Gastroesophageal sphincter (tissue), 4 donors: ENCODE measurements around the gene GFOD2. TPM values are rescaled to one million over a fixed set of nuclear protein-coding genes. Genes with fewer than 3 reads are reported as not detected.

Source experiments
- ATAC-seq: fragments of 150-250 bp; one replicate; pipeline ENCODE4 v1.9.1; 2016; ENCODE audit warnings: mild to moderate bottlenecking, moderate library complexity
- H3K27ac ChIP-seq, 4 donors: fragments of 200-600 bp; sonication (generic) in 3 of 4; 1 replicate in 3 of 4; 2 replicates in 1 of 4; pipeline ENCODE4 v1.5.1; 2016 to 2019
- H3K27me3 ChIP-seq: fragments of 200-600 bp; sonication (generic); one replicate; pipeline ENCODE4 v1.5.1; 2019
- H3K36me3 ChIP-seq, 2 donors: fragments of 200-600 bp; sonication (generic); one replicate each; pipeline ENCODE4 v1.5.1; 2019; ENCODE audit warnings: control low read depth in 1 of 2
- H3K4me1 ChIP-seq, 3 donors: fragments of 200-600 bp; sonication (generic); 1 replicate in 2 of 3; 2 replicates in 1 of 3; pipeline ENCODE4 v1.5.1; 2016 to 2019; ENCODE audit warnings: control low read depth in 2 of 3
- H3K4me3 ChIP-seq, 2 donors: fragments of 200-600 bp; sonication (generic); one replicate each; pipeline ENCODE4 v1.5.1; 2019; ENCODE audit warnings: mild to moderate bottlenecking in 1 of 2, moderate library complexity in 1 of 2
- H3K9me3 ChIP-seq, 3 donors: fragments of 200-600 bp; sonication (generic); one replicate each; pipeline ENCODE4 v1.5.1; 2017 to 2019; ENCODE audit warnings: control low read depth in 2 of 3
- EP300 ChIP-seq: sonication (generic); formaldehyde crosslinking; IDR thresholded peaks from one replicate; pipeline ENCODE4 v1.6.1; 2017; ENCODE audit warnings: antibody characterized with exemption, mild to moderate bottlenecking
- POLR2A ChIP-seq, 2 donors: fragments of 450-650 bp; IDR thresholded peaks; one replicate each; pipeline ENCODE4 v1.6.1; 2017; ENCODE audit warnings: antibody characterized with exemption in 2 of 2, mild to moderate bottlenecking in 2 of 2, moderate library complexity in 1 of 2
- POLR2AphosphoS5 ChIP-seq: sonication (generic); formaldehyde crosslinking; IDR thresholded peaks from one replicate; pipeline ENCODE4 v1.6.1; 2017; ENCODE audit warnings: antibody characterized with exemption
- WGBS, 2 donors: methylation state at CpG; one replicate each; pipeline ENCODE4 v1.1.5; 2018; ENCODE audit warnings: low coverage in 1 of 2; 5-methylcytosine and 5-hydroxymethylcytosine counted together
- total RNA-seq, 4 donors: library from RNA; depleted of rRNA; stranded (reverse); fragments of >200 nt; gene quantifications; one replicate each; pipeline ENCODE4 v1.1.0, GENCODE V29; 2016
- TF ChIP-seq, protein P1 (sequence below), 4 experiments: fragments of 200-600 bp in 2 of 4; fragments of 450-650 bp in 2 of 4; sonication (generic) in 1 of 4; IDR thresholded peaks; one replicate each; pipeline ENCODE4 v1.5.1; 2017 to 2019; ENCODE audit warnings: antibody characterized with exemption in 4 of 4, mild to moderate bottlenecking in 2 of 4, moderate library complexity in 2 of 4

The GFOD2 gene
- total RNA-seq, 4 donors from 2014 or later: 16.3 to 24.9 (median 20.1) TPM

DNA sequence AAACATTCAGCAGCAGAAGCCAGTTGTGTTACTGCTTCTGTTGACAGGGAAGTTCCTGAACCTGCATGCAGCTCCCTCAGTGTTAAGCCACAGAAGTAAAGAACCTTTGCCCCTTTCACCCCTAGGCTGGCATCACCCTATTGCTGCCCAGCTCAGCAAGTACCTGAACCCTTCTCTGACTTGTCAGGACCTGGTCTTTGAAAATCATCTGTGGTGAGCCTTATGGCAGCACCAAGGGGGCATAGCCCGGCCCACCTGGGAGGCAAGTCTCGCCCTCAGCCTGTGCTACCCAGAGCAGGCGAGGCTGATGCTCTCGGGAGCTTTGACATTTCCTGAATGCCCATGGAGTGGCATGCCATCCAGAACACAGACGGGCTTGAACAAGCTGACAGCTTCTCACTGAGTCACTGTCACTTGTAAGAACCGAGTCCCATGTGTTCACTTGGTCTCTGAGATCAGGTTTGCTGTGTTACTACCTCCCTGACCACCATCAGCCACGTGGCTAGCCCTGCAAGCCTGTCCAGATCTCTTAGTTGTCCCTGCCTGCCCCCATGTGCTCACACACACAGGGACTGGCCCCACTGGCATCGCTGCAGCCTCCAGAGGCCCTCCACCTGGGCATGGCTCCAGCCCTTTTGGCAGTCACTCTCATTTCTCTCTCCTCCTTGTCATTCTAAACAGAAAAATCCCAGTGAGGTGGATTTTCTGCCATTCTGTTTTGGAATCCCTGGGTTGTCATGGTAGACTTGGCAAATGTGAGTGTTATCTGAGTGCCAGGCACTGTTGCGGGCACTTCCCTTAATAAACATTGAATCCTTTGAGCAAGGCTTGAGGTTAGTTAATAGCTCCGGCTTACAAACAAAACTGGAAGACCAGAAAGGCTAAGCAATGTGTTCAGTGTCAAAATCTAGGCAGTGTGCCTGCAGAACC lies 77.1 kb downstream of the GFOD2 start:
- Histone ChIP-seq H3K9me3 (no peaks in the 10 kb centered on the region), H3K27me3 (peaks cover 30% of the 10 kb centered on the region), H3K4me1 (peaks cover 0 to 35% (median 7%) of the 10 kb centered on the region in 3 donors), H3K27ac (peak overlapping the region in 3 of 4 donors; percentile 35 to 61 (median 60)), H3K36me3 (peaks cover 0 to 25% of the 10 kb centered on the region in 2 donors), H3K4me3 (no peak overlapping the region)
- TF ChIP-seq POLR2AphosphoS5 (peak; percentile 75), EP300 (no peak)
- TF ChIP-seq, protein P1, sequence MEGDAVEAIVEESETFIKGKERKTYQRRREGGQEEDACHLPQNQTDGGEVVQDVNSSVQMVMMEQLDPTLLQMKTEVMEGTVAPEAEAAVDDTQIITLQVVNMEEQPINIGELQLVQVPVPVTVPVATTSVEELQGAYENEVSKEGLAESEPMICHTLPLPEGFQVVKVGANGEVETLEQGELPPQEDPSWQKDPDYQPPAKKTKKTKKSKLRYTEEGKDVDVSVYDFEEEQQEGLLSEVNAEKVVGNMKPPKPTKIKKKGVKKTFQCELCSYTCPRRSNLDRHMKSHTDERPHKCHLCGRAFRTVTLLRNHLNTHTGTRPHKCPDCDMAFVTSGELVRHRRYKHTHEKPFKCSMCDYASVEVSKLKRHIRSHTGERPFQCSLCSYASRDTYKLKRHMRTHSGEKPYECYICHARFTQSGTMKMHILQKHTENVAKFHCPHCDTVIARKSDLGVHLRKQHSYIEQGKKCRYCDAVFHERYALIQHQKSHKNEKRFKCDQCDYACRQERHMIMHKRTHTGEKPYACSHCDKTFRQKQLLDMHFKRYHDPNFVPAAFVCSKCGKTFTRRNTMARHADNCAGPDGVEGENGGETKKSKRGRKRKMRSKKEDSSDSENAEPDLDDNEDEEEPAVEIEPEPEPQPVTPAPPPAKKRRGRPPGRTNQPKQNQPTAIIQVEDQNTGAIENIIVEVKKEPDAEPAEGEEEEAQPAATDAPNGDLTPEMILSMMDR (IDR thresholded peaks at IDR 0.05): peak in 1 of 4 experiments; percentile 4
- 23 to 31% methylated on average over 4 to 8 of the region's 10 CpGs for WGBS, 2 donors
- peak; percentile 74 for ATAC-seq

DNA sequence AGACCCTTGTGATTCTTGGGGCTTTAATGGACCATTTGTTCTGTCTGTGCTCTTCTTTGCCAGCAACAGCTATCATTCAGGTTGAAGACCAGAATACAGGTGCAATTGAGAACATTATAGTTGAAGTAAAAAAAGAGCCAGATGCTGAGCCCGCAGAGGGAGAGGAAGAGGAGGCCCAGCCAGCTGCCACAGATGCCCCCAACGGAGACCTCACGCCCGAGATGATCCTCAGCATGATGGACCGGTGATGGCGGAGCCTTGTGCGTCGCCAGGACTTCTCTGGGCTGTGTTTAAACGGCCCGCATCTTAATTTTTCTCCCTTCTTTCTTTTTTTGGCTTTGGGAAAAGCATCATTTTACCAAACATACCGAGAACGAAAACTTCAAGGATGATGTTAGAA lies 81.5 kb downstream of the GFOD2 start:
- 75 to 83% methylated on average over 11 to 12 of the region's 12 CpGs for WGBS, 2 donors
- TF ChIP-seq POLR2AphosphoS5: no peak
- TF ChIP-seq EP300: no peak
- TF ChIP-seq, protein P1 (IDR thresholded peaks at IDR 0.05): no peak
- TF ChIP-seq POLR2A (IDR thresholded peaks at IDR 0.05): no peak
- H3K27ac ChIP-seq: no peak overlapping the region
- H3K36me3 ChIP-seq: peaks cover 0 to 69% of the 10 kb centered on the region in 2 donors
- H3K27me3 ChIP-seq: no peaks in the 10 kb centered on the region
- peaks cover 0 to 30% (median 0%) of the 10 kb centered on the region in 3 donors for H3K4me1 ChIP-seq
- no peak overlapping the region for H3K4me3 ChIP-seq
- no peaks in the 10 kb centered on the region for H3K9me3 ChIP-seq
- ATAC-seq: no peak

DNA sequence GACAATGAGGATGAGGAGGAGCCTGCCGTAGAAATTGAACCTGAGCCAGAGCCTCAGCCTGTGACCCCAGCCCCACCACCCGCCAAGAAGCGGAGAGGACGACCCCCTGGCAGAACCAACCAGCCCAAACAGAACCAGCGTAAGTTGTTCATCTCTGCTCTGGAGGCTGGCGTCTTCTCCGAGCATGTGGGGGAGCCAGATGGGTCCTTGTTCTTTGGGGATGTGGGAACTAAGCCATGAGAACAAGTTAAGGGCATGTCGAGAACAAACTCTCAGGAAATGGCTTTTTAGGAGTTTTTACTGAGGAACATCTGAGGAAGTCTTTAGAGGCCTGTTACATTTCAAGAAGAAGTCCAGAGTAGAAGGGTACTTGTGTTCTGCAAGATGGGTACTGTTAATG lies 82.4 kb downstream of the GFOD2 start:
- WGBS, 2 donors: 93 to 94% methylated on average over 5 to 7 of the region's 8 CpGs

DNA sequence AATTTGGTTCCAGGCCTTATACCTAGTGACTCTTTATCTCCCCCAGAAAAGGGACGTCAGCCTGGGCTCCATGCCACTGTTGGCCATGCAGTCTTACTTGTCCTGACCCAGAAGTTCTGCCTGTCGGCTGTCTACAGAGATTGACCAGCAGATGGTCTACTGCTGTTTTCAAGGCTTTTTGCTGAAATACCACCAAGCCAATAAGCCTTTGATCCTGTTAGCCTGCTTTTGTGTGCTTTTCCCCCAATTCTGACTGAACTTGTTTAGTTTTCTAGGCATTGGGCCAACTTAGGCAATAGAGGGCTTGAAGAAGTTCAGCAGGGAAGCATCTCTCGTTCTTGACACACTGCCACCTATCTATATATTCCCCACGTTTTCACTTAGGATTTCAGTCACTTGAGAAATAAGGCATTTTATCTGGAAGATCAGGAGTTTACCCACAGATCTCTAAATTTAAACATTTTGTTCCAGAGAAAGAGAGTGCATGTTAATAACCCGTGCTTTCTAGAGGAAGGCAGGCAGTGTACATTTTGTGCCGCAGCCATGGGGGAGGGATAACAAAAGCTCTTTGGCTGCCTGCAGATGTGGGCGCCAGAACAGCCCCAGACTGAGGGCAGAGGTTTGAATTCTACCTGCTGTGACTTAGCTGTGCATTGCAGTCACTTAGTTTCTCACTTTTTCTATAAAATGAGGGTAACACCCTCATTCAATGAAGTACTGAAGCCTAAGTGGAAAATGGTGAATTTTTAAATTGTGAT lies 86.5 kb downstream of the GFOD2 start:
- Histone ChIP-seq H3K4me3 (no peak overlapping the region), H3K9me3 (no peaks in the 10 kb centered on the region), H3K4me1 (peaks cover 0 to 15% (median 0%) of the 10 kb centered on the region in 3 donors), H3K27me3 (no peaks in the 10 kb centered on the region), H3K27ac (peak overlapping the region in 3 of 4 donors; percentile 5 to 43 (median 30)), H3K36me3 (peaks cover 0 to 100% of the 10 kb centered on the region in 2 donors)
- WGBS, 2 donors: 40 to 45% methylated on average over 5 to 7 of the region's 7 CpGs
- no peak for ATAC-seq
- TF ChIP-seq, protein P1 (IDR thresholded peaks at IDR 0.05): no peak
- no peak for TF ChIP-seq EP300
- no peak for TF ChIP-seq POLR2AphosphoS5
- no peak for TF ChIP-seq POLR2A (IDR thresholded peaks at IDR 0.05)

More for the DNA sequence above, 82.4 kb downstream of the GFOD2 start:
- TF ChIP-seq EP300: no peak
- no peak for TF ChIP-seq POLR2AphosphoS5
- TF ChIP-seq, protein P1 (IDR thresholded peaks at IDR 0.05): no peak
- no peak for TF ChIP-seq POLR2A (IDR thresholded peaks at IDR 0.05)
- peaks cover 0 to 27% (median 0%) of the 10 kb centered on the region in 3 donors for H3K4me1 ChIP-seq
- no peaks in the 10 kb centered on the region for H3K9me3 ChIP-seq
- H3K27ac ChIP-seq: no peak overlapping the region
- no peak overlapping the region for H3K4me3 ChIP-seq
- no peaks in the 10 kb centered on the region for H3K27me3 ChIP-seq
- no peak for ATAC-seq
- H3K36me3 ChIP-seq: peaks cover 0 to 78% of the 10 kb centered on the region in 2 donors
